ENCODE measurements around the gene CAPS.

Gene CAPS

DNA sequence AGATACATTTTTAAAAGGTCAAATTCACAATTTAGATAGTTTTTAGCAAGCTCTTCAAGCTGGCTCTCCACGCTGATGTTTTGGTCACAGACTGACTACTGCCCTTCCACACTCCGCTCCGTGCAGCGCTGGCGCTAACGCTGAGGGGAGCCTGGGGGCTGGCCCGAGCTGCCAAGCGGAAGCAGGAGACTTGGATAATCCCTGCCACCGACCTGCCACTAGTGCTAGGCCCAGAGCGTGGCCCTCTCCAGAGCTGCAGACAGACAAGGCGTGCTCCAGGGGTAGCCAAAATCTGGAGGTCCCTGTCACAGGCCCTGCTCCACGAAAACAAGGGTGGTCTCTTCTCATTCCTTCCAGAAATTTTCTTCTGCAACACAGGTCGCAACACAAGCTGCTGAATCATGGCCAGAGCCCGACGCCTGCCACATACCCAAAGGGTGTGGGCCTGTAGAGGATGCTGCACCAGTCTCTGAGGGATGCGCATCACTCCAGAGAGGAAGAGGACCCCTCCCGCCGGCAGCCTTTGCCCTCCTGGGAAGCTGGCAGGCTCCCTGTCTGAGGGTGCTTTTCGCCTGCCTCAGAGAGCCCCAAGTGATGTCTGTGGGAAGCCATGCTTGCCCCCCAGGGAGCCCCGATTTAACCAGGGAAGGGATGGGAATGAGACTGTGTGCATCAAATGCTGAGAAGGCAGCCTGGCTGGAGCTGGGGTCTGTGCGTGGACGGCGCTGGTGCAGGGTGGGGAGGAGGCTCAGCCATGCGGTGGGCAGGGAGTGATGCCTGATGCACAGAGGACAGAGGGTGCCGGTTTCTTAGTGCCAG, 21.6 kb downstream of the CAPS start:
- no peak for DNase-seq

DNA sequence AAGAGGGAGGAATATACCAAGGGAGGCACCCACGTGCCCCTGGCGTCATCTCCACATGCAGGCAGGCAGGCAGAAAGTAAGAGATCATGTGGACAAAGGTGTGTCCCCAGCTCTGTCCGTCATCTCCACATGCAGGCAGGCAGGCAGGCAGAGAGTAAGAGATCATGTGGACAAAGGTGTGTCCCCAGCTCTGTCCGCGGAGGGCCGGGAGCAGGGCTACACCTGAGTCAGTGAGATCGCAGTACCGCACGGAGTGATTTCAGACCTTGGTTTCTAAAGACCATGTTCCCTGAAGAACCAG, 22.2 kb downstream of the CAPS start:
- DNase-seq, result no peak

DNA sequence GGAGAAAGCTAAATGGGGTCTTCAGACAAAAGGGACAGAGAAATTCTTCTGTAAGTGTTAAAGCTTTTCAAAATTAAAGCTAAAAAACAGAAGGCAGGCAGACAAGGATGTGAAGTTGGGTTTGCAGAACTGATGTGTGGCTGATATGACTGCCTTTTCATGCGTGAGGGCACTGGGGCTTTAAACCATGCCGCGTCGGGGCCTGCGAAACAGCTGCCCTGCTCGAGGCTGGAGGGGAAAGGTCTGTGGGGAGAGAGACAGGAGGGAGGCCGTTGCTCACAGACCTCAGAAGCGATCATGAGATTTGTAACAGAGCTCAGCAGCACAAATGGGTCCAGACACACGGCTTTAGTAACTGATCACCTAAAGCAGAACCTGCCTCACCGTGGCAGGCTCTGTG, 23.5 kb downstream of the CAPS start:
- DNase-seq, result no peak

DNA sequence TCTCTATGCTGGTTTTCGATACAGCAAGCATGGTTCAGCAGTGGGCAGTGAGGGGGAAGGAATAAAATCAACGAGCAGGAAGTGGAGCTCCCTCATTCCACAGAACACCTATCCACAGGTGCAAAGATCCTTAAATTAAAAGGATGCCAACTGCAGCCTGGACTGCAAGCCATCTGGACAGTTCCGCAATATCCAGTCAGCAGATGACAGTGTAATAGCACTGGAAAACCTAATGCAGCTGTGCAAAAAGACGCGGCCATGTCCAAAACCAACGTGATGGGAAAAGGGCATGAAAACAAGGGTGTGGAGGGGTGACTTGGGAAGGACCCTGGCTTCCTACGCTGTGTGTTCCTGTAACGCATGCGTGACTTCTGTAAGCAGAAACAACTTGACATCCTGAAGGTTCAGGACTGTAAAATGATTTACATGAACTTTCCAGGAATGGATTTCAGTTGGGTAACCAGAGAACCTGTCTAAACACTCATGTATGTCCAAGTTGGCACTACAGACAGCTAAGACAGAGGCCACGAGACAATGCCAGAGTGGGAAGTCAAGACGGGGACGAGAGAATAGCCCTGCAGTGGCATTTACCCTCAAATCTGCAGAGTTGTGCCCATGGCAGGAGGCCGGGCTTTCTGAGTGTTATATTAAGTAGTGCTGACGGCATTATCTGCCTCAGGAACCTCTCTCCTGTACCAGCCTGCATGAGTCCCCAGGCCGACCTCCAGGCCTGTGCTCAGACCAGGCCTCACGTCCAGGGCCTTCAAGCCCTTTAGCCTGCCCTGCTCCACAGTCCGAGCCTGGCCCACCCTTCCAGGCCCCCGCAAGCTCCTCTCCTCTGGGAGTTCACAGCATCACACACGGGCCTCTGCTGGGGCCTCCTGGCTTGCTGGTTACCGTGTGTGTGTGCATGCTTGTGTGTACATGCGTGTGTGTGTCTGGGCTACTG, 26.5 kb downstream of the CAPS start:
- DNase-seq, result no peak

DNA sequence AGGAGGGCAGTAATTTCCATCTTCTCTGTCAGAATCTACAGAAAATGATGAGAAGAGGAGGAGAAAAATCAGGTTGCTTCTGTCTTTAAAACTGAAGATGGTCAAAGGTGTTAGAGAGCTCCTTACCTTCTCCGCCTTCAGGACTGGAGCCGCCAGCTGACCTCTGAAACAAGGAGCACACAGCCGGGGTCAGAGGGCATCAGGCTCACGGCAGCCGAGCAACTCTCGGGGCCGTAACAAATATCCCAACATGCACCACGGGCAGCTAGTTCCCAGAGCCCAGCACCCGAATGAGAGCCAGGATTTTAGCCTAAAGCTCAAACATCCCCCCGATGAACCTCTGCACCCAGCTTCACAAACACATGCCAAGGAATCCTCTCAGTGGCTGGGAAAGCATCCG, 27.6 kb downstream of the CAPS start:
- no peak for DNase-seq

DNA sequence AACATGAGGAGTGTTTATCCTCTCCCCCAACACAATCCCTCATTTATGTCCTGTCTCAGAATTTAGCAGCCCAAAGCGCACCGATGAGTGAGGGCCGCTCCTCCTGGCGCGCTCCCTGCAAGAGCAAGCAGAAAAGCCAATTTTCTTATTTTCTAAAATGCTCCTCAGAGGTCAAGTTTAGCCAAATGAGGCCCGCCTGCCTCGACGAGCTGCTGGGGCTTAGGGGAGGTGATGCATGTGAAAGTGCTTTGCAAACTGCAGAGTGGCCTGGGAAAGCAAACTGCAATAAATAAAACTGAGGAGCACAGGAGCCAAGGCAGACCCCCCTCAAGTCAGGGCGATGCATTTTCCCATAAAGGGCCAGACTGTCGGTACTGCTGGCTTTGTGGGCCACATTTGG, 29.0 kb downstream of the CAPS start:
- DNase-seq, result no peak

DNA sequence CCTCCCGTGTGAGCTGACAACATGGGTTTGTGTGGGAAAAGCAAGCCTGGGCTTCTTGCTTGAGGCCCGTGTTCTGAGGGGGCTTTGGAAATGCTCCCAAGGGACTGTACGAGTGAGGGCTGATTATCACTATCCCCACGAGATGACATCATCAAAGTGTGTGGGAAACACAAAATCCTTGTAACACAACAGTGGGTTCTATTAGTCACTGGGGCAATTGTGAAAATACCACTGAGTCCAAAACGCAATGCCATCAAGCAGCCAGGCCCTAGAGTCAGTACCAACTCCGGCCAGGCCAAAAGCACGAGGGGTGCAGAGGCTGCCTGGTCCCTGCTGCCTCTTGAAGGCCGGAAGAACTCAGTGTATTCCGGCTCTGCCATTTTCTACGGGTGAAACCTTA, 29.6 kb downstream of the CAPS start:
- DNase-seq, result no peak

DNA sequence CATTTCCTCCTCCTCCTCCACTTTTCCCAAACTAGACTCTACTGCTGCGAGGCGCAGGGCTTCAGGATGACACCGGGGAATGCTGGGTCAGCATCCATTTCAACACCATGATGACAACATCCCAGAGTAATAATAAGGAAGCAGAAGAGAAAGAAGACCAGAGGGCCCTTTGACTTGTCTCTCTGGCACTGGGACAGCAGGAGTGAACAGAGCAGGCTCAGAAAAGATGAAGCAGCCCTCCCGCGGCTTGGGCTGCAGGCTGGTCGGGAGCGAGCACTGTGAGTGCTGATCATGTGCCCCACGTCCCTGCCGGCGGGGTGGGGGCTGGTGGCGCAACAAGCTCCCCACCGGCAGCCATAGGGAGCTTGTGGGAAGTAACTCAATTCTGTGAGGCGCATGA, 33.4 kb downstream of the CAPS start:
- no peak for DNase-seq

DNA sequence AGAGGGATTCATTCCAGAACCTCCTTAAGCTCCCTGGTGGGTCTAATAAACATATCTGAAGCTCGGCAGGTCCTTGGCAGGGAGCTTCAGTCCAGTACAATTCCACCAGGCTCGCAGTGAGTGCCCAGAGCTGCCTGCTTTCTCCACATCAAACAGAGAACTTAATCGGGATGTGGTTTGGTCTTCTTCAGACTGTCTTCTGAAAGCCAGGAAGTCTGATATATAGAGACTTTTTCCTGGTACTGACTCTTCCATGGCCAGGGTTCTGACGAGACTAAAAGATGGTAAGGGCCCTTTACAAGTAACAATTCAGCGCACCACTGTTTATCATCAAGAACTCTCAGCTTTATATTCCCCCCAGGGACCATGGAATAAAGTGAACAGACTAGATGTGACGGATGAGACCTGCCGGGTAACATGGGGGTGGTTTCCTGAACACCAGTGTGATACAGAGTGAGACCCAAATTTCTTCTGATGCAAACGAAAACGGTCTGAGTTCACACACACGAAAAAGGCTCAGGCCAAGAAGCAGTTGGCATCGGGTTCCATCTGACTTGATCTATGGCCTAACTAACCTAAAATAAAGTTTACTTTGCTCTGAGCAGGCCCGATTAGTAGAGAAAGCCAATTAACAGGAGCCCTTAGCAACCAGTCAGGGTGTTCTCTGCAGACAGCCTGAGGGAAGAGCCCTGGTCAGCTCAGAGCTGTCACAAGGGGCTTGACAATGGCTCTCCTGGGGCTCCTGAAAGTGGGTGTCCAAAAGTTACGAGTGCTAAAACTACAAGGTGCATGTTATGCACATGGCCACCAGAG, 34.9 kb downstream of the CAPS start:
- no peak for DNase-seq

DNA sequence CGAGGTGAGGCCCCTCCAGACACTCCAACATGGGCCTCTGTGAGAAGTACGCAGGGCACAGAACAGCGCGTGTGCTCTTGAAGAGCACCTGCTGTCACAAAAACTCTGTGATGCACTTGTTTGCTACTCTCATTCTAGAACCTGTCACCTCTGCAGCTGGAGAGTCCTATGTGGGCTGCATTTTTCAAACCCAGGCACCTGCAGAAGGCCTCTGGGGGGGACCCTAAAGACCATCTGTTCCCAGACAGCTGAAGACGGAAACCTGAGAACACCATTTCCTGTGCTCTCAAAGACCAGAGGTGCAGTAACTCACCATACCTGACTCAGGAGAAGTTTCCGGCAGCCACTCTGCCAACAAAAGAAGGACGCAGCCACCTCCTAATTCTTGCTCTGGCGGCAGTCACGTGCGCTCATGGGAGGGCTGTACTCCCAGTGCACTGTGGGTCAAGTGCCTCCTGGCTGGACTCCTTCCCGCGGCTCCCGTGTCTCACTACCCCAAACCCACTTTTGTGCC, 35.8 kb downstream of the CAPS start:
- DNase-seq, result no peak

DNA sequence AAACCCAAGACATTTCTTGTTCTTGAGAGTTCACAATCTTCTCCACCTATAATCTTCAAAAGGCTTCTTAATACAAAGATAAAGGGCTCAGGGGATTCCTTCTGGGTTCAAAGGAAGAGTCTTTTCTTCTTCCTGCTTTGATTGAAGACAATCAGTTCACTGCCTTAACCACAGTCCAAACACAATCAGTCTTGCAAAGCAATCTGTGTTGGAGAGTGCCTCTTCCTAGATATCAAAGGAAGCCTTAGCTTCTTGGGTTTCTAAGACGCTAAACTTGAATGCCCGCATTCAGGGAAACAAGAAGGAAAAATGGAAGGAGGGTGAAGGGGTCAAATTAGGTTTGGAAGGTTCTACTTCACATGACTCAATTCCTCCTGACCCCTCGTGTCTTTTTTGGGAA, 36.7 kb downstream of the CAPS start:
- no peak for DNase-seq

DNA sequence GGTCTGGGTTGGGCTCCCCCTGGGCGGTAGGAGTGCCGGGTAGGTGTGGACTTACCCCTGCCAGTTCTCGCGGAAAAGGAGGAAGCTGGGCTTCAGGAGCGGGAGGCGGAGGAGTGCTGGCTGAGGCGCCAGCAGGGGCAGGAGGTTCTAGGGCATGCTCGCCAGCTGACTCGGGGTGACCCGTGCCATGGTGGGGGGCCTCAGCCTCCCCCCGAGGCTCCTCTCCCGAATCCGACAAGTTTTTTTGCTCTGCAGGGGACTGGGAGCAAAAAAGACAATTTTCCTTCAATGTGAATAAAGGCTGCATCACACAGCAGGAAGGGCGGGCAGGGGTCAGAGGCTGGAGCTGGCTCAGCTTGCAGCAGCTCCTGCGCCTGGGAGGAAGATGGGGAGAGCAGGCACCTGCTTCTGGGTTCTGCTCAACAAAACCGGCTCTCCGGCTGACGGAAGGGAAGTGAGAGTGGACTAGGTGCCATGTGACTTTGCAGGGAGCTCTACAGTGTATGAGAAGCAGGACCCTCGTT, 37.3 kb downstream of the CAPS start:
- DNase-seq, result no peak

DNA sequence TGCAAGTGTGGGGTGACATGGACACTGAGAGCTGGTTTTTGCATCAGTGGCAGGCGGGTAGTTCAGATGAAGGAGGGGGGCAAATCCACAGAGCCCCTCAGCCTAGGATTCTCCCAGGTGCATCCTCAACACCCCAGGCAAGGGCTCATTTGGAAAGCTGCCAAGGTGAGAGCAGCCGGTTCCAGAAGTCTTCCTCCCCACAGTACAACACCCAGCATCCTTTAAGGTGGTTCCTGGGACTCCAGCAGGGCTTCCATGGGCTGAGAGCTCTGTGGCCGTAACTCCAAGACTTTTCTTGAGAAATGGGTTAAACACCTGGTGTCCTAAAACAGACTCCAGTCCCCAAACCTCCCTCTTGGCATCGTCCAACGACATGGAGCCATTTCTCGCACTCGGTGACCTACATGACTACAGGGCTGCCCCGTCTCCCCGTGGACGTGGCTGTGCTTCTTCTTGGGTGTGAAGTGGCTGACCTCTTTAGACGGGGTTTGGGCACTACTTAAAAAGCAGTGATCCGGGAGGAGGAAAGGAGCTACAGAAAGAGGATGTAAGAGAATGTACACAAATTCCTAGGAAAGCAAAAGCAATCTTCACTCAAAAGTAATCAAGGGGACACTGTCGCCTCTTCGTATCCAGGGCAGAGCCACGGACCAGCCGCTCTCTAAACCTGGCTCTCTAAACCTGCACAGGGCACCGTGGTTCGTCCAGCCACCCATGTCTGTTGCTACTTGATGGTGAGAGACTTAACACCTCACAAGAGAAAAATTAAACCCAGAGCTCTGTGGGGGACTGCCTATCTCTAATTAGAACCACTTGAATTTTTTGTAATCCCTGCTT, 38.4 kb downstream of the CAPS start:
- no peak for DNase-seq

DNA sequence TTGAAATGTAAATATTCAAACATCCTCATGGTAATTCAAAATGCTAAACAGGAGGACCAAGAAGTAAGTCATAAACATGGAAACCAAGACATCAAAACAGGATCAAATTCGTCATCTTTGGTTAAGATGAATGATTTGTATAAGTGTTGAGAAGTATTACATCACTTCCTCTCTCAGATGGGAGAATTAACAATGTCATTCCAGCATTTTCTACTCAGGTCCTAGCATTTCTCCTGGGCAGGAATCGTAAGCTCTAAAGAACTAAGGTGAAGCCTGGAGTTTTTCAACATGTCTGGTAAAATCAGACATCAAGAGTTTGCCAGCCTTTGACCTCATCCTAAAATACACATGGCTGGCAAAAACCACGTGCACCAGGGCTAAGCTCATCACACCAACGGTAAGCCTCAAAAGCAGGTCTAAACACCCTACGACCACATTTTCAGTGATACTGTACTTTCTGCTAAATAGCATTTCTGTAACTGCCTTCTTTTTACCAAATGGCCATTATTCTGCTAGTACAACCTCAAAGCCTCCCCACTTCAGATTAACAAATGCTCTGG, 39.1 kb downstream of the CAPS start:
- DNase-seq, result no peak

DNA sequence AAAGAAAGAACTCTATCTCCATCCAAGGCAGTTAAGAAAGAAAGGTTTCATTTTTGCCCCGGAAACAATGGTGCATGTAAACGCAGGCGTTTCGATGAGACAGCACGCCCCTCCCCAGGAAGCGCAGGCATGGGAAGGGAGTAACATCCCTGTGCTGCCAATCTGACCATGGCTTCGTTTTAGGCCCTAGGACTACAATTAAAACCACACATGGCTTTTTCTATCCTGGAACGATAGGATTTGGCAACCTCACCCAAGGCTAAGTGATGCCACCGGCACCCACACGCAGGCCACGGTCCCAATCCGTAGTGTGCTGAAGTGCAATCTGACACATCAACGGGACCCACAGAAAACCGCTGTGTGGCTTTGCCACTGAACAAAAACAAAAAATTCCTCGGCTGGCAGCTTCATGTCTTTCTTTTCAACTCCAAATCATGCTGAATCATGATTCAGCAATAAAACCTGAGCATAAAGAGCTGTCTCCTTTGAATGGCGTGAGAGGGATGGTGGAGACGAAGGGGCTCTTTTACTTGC, 39.7 kb downstream of the CAPS start:
- DNase-seq, result no peak

DNA sequence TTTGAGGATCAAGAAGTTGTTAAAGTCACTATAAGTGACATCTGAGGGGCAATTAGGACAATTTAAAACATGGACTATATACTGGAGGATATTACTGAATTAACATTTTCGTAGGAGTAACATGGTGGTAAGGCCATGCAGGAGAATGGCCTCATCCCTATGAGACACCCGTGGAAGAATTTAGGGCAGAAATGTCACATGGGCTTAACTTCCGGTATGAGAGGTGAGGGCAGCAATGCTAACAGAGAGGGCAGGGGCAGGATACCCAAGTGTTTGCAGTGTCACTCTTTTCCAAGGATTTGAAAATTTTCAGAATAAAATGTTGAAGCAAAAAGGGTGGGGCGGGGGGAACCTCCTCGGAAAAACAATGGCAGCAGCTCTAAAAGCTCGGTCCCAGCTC, 40.2 kb downstream of the CAPS start:
- DNase-seq, result no peak

DNA sequence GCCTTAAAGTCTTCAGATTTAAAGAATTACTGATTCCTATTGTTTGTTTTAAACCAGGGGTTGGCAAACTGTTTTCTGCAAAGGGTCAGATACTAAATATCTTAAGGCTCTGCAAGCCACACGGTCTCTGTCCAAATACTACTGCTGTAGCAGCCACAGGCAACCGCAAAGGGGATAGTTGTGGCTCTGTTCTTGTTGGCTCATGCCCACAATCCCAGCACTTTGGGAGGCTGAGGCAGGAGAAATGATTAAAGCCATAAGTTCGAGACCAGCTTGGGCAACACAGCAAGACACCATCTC, 41.5 kb downstream of the CAPS start:
- no peak for DNase-seq

DNA sequence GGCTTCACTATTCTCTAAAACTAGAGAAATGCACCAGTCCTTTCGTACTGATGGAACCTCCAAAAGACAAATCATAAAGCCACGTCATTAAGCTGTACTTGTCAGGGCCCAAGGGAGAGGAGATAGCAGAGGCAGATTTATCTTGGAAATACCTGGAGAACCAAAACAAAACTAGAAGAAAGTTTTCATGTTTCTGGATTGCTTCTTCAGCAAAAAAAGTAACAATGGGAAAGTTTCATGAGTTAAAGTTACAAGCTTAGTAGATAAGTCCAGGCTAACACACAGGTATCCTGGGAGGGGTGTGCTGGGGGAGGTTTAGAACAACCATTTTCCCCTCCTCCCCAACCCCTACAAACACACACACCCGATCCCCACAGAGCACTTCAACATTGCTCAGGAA, 42.3 kb downstream of the CAPS start:
- no peak for DNase-seq

DNA sequence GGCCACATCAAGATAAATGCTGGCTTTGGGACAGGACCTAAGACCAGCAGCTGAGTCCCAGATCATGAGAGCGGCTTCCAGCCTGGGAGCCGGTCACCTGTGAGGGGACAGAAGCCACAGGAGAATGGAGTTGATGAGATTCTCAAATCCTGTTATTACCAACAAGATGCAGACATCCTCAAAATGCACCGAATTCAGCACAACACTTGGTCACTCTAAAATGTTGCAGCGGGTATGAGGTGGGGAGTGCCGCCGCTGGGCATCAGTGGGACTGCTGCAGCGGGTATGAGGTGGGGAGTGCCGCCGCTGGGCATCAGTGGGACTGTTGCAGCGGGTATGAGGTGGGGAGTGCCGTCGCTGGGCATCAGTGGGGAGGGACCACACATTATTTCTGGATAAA, 42.7 kb downstream of the CAPS start:
- DNase-seq, result no peak

DNA sequence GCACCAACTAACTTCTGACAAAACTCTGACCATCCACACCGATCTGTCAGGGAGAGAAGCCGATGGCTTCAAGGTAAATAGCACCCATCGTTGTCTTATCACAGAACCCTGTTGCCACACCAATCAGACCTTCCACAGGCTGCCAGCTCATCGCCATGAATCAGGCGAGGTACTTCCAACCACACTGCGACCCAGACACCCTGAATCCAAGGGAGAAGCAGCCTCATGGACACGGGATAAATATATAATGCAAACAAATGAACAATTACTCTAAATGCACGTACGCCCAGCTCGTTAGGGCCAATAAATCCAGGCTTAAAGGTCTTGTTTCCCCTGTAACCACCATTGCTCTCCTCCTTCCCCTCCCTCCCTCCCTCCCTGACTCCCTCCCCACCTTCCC, 43.1 kb downstream of the CAPS start:
- no peak for DNase-seq

DNA sequence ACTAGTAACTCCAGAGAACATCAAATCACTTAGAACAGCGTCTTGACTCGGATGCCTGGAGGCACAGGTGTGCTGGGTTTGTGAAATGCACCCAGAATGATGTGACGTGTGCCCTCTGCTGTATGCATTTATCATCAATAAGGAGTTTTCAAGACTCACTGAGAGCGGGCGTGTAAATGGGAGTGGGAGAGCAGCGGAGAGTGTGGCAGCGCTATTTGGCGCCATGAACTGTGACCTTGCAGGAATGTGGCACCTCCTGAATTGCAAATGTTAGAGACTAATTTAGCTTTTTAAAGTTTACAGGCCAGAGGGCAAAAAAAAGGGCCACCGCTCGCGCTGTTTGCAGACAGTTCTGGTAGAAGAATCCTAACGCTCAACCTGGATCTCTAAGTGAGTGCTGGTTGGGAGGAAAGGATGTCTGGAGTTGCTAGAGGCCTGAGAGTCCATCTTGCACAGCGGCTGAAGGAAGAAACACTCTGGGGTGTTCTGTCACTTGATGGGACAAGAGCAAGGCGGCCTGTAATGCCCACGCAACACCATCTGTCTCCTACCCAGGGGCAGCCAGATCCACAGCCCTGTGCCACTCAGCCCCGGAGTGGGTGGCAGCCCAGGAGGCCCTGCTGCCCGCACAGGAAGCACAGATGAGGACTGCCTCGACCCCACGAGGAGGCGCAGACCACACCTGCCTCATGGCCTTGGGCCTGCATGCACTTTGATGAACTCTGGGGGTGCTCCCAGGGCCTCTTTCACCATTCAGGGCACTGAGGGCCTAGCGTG, 44.2 kb downstream of the CAPS start:
- DNase-seq, result no peak
